ENCODE results near the gene ZNF550. TPM values are rescaled to one million over a fixed set of nuclear protein-coding genes. Genes with fewer than 3 reads are reported as not detected.
"Not testable (repeated sequence)": the region's sequence is repeated elsewhere in the genome, so short reads cannot be mapped to it uniquely, and the experiment has no call there.

Gene ZNF550
- total RNA-seq, 4 donors from 2014 or later: 9.8 to 19.2 (median 13.5) TPM

GRCh38 chr19:57527136-57527881, 32.4 kb downstream of the ZNF550 start, which contains the start of gene ZNF549:
Gene ZNF549, plus strand, starts transcription at chr19:57527356. Its CDS starts 218 bp downstream, at chr19:57527574.
- intact Hi-C loops (cut with DNase I; ENCODE audit: low total_unique reads): no loop called here
- H3K4me3 ChIP-seq (ENCODE audit: low read depth, poor library complexity, severe bottlenecking): peak within 1 kb of the TSS; percentile 71
- WGBS, 2 donors: 2 to 4% methylated on average over 56 to 64 of the region's 64 CpGs
- DNase-seq (ENCODE audit: low spot score in 2 of 2): peak; percentile 82 to 96
- TF ChIP-seq, protein P1, sequence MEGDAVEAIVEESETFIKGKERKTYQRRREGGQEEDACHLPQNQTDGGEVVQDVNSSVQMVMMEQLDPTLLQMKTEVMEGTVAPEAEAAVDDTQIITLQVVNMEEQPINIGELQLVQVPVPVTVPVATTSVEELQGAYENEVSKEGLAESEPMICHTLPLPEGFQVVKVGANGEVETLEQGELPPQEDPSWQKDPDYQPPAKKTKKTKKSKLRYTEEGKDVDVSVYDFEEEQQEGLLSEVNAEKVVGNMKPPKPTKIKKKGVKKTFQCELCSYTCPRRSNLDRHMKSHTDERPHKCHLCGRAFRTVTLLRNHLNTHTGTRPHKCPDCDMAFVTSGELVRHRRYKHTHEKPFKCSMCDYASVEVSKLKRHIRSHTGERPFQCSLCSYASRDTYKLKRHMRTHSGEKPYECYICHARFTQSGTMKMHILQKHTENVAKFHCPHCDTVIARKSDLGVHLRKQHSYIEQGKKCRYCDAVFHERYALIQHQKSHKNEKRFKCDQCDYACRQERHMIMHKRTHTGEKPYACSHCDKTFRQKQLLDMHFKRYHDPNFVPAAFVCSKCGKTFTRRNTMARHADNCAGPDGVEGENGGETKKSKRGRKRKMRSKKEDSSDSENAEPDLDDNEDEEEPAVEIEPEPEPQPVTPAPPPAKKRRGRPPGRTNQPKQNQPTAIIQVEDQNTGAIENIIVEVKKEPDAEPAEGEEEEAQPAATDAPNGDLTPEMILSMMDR (IDR thresholded peaks at IDR 0.05): no peak
- no peak for TF ChIP-seq POLR2A (IDR thresholded peaks at IDR 0.05)

- intact Hi-C loops (cut with DNase I; ENCODE audit: low total_unique reads); DNase-seq (ENCODE audit: low spot score in 2 of 2): not testable (repeated sequence)
These were observed 41.6 kb downstream of the ZNF550 start for GRCh38 chr19:57518021-57518420.

DNA sequence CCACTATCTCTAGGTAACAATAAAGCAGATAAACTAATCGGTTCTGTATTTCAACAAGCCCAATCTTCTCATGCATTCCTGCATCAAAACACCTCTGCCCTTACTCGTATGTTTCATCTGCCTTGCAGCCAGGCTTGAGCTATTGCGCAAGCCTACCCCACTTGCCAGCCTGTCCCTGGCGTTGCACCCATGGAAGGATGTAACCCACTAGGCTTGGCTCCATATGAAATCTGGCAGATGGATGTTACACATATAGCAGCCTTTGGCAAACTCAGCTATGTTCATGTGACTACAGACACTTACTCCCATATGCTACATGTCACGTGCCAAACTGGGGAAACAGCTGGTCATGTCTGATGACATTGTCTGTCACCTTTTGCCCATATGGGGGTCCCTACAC, 44.4 kb downstream of the ZNF550 start:
- no peak for TF ChIP-seq POLR2A (IDR thresholded peaks at IDR 0.05)
- TF ChIP-seq, protein P1 (IDR thresholded peaks at IDR 0.05): no peak
- intact Hi-C loops (cut with DNase I; ENCODE audit: low total_unique reads): no loop called here
- 91 to 92% methylated on average over 5 of the region's 5 CpGs for whole genome bisulfite sequencing, 2 donors
- H3K4me3 ChIP-seq (ENCODE audit: low read depth, poor library complexity, severe bottlenecking): no peak overlapping the region
- no peak for DNase-seq (ENCODE audit: low spot score in 2 of 2)

More at GRCh38 chr19:57518021-57518420, 41.6 kb downstream of the ZNF550 start:
- WGBS, 2 donors: 79 to 80% methylated on average over 4 of the region's 4 CpGs
- not testable (repeated sequence) for H3K4me3 ChIP-seq (ENCODE audit: low read depth, poor library complexity, severe bottlenecking)

GRCh38 chr19:57512845-57513244, 46.8 kb downstream of the ZNF550 start:
- H3K4me3 ChIP-seq (ENCODE audit: low read depth, poor library complexity, severe bottlenecking): no peak overlapping the region
- TF ChIP-seq POLR2A (IDR thresholded peaks at IDR 0.05): no peak
- TF ChIP-seq, protein P1 (IDR thresholded peaks at IDR 0.05): no peak
- 95 to 98% methylated on average over 6 of the region's 6 CpGs for WGBS, 2 donors
- no peak for DNase-seq (ENCODE audit: low spot score in 2 of 2)
- intact Hi-C loops (cut with DNase I; ENCODE audit: low total_unique reads): no loop called here

GRCh38 chr19:57511484-57511883, 48.2 kb downstream of the ZNF550 start:
- no peak overlapping the region for H3K4me3 ChIP-seq (ENCODE audit: low read depth, poor library complexity, severe bottlenecking)
- intact Hi-C loops (cut with DNase I; ENCODE audit: low total_unique reads): no loop called here
- DNase-seq (ENCODE audit: low spot score in 2 of 2): no peak
- no peak for TF ChIP-seq POLR2A (IDR thresholded peaks at IDR 0.05)
- TF ChIP-seq, protein P1 (IDR thresholded peaks at IDR 0.05): no peak

DNA sequence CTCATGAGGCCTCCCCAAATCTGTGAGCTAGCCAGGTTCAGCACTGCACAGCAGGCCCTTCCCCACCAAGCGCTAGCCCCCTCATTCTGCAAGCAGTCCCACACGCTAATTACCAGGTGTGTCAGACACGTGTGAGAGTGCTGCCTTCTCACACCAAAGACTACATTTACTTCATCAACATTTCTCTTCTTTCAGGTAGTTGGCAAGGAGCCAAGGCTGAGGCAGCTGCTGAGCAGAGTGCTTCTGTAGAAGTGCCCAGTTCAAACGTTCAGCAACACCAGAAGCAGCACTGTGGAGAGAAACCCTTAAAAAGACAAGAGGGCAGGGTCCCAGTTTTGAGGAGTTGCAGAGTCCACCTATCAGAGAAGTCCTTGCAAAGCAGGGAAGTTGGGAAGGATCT, 53.5 kb downstream of the ZNF550 start:
- TF ChIP-seq POLR2A (IDR thresholded peaks at IDR 0.05): no peak
- TF ChIP-seq, protein P1 (IDR thresholded peaks at IDR 0.05): no peak
- intact Hi-C loops (cut with DNase I; ENCODE audit: low total_unique reads): no loop called here
- 79 to 88% methylated on average over 4 of the region's 4 CpGs for WGBS, 2 donors
- no peak for DNase-seq (ENCODE audit: low spot score in 2 of 2)
- no peak overlapping the region for H3K4me3 ChIP-seq (ENCODE audit: low read depth, poor library complexity, severe bottlenecking)

DNA sequence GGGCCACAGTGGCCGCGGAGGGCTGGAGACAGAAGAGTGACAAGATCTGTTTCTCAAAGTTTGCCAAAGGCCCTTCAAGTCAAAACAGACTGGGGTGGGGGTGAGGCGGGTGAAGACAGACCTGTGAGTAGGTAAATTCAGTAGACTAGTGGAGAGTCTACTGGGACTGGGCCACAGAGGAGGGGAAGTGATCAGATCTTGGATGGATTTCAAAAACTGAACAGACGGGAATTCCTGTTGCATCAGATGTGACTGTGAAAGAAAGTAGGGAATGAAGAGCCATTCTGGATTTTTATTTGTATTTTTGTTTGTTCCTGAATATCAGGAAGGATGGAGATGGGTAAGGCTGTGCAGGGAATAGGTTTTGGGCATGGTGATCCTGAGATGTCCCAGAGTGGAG, 59.3 kb downstream of the ZNF550 start:
- H3K4me3 ChIP-seq (ENCODE audit: low read depth, poor library complexity, severe bottlenecking); DNase-seq (ENCODE audit: low spot score in 2 of 2); intact Hi-C loops (cut with DNase I; ENCODE audit: low total_unique reads): not testable (repeated sequence)
- 0 to 6% methylated on average over 2 of the region's 4 CpGs for WGBS, 2 donors
